ENCODE measurements around the gene APLNR.
A peak's percentile ranks its signal among the peaks of the same experiment; 100 is the strongest.
"Not testable (repeated sequence)": the region's sequence is repeated elsewhere in the genome, so short reads cannot be mapped to it uniquely, and the experiment has no call there.

The APLNR gene

GRCh38 chr11:57237204-57237681, at the start of gene APLNR:
Gene APLNR, minus strand, starts transcription at chr11:57237250. Its CDS starts 246 bp downstream, at chr11:57237004.
- DNase-seq (ENCODE audit: low read depth) = no peak

- no peak for DNase-seq (ENCODE audit: low read depth)
Observed at GRCh38 chr11:57283231-57283990, 46.4 kb upstream of the APLNR start.

GRCh38 chr11:57281546-57281945, 44.5 kb upstream of the APLNR start:
- DNase-seq (ENCODE audit: low read depth) = not testable (repeated sequence)

DNA sequence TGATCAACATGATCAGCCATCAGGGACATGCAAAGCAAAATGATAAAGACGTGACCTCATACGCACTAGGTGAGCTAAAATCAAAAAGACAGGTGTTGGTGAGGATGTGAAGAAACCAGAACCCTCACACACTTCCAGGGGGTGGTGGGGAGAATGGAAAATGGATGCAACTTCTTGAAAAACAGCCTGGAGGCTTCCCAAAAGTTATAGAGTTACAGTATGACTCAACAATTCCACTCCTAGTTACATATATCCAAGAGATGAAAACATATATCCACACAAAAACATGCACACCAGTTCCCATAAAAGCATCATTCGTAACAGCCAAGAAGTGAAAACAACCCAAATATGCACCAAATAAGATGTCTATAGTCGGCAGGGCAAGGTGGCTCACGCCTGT, 42.1 kb upstream of the APLNR start:
- no peak for DNase-seq (ENCODE audit: low read depth)

DNA sequence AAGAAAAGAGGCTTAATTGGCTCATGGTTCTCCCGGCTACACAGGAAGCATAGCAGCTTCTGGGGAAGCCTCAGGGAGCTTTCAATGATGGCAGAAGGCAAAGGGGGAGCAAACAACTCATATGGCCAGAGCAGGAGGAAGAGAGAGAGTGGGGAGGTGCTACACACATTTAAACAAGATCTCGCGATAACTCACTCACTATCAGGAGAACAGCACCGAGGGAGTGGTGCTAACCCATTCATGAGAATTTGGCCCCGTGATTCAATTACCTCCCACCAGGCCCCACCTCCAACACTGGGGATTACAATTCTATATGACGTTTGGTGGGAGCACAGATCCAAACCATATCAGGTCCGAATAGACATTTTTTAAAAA, 41.7 kb upstream of the APLNR start:
- no peak for DNase-seq (ENCODE audit: low read depth)

- DNase-seq (ENCODE audit: low read depth) = peak; percentile 67
Observed at GRCh38 chr11:57277845-57278720, 41.0 kb upstream of the APLNR start.

- no peak for DNase-seq (ENCODE audit: low read depth)
Observed at GRCh38 chr11:57276971-57277675, 40.1 kb upstream of the APLNR start.

DNA sequence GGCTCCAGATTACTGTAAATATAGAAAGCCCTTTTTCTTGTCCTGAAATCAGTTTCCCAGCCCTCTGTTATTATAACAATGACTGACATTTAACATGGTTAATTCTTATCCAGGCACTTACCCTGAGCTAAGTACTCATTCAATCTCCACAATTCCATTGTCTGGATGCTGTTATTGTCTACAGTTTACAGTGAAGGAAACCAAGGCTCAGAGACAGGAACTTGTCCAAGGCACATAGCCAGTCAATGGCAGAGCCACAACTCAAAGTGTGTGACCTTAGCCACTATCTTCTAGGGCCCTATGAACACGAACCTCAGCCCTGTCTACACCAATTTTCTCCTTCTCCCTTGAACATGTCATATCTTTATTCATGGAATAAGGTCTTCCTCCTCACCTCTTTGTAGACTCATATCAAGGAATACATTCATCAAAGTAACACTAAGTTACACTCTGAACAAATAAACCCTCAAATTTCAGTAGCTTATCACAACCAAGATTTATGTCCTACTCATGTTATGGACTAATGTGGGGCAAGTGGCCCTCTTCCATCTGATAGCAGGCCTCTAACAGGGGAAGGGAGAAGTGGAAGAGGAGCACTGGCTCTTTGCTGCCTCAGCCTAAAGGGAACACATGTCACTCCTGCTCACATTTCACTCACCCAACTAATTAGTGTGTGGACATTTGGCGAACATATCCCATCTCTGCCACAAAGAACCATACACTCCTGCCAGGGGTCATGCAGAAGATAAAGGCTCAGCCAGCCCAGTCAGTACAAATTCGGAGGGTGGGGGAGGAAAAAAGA, 39.3 kb upstream of the APLNR start:
- no peak for DNase-seq (ENCODE audit: low read depth)

GRCh38 chr11:57275582-57275981, 38.5 kb upstream of the APLNR start:
- DNase-seq (ENCODE audit: low read depth) = no peak

GRCh38 chr11:57274904-57275498, 38.0 kb upstream of the APLNR start:
- no peak for DNase-seq (ENCODE audit: low read depth)

DNA sequence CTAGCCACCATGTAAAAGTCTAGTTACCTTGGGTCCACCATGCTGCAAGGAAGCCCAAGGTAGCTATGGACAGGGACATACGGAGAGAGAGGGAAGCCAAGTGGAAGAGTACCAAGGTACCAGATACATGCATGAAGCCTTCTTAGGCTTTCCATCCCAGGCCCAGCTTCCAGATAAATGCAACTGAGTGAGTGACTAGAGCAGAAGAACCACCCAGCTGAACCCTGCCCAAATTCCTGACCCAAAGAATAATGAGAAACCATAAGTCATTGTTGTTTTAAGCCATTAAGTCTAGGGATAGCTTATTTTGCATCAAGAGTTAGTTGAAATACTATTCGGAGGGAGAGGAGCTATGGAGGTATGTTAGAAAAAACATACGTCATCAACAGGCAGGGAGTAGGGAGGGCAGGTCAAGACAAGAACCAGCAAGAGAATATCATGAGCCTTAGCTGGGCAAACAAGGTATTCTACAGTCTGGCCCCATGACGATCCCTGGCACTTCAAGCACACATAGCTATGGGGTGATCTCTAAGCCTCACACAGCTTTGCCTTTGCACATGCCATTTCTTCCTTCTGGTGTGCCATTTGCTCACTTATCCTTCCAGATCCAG, 36.5 kb upstream of the APLNR start:
- no peak for DNase-seq (ENCODE audit: low read depth)

GRCh38 chr11:57269571-57270021, 32.5 kb upstream of the APLNR start:
- no peak for DNase-seq (ENCODE audit: low read depth)

DNA sequence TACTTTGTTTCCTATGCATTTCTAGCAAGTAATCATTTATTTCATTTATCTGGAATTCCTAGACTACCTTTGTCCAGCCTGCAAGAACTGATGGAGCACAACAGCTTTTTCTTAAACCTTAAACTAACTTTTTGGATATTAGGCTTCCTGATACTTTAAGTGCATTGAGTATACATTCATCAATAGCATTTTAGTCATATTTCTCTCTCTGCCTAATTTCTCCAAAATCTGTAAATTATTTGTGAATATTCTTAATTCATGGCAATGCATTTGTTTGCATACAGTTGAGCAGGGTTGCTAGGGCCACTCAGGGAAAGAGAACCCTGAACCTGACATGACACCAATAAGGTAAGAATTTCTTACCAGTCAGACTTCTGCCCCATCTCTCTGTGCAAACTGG, 29.1 kb upstream of the APLNR start:
- no peak for DNase-seq (ENCODE audit: low read depth)

DNA sequence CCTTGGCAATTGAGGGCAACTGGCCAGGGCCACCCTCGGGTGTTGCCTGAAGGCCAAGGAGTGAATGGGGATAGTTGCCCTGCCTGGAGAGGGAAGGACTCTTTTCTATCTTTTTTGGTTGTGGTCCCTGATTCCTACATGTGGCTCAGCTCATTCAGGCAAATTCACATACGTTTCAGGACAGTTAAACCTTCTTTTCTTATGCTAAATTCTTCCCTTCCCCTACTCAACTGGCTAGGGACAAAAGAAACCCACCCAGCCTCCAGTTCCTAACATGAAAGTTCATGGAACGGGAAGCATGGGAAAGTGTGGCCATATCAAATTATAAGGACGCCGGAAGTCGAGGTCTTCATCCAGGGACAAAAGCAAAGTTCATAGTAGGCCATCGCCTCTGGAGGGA, 26.3 kb upstream of the APLNR start:
- DNase-seq (ENCODE audit: low read depth) = no peak

- DNase-seq (ENCODE audit: low read depth) = no peak
Observed at GRCh38 chr11:57262157-57262556, 25.1 kb upstream of the APLNR start.

DNA sequence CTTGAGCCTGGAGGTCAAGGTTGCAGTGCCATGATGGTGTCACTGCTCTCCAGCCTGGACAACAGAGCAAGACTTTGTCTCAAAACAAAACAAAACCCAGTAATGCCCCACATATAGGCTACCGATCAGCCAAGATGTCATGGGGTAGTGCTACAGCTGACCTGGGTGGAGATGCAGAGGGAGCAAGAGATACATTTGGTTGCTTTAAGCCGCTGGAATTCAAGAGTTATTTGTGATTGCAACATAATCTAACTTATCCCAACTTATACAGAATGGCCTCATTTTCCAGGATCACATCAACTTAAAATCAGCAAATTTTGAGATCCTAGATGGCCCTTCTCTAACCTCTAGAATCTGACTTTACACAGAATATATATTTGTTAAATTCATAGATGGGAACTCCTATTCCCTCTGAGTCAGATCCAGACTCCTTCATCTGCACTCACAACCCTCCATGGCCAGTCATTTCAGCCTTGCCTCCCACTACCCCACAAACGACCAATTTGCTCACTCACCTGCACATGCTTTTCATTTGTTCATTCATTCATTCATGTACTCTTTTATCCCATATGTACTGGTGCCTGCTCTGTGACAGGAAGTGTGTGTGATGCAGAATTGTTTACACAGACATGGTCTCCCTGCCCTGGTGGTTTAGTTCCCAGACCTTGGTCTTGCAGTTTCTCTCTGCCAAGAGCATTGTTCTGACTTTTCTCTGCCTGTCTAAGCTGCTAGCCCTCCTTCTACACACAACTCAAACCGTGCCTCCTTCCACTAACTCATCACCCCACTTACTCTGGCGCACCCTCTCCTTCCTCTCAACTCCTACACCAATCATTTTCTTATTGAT, 24.1 kb upstream of the APLNR start:
- no peak for DNase-seq (ENCODE audit: low read depth)

DNA sequence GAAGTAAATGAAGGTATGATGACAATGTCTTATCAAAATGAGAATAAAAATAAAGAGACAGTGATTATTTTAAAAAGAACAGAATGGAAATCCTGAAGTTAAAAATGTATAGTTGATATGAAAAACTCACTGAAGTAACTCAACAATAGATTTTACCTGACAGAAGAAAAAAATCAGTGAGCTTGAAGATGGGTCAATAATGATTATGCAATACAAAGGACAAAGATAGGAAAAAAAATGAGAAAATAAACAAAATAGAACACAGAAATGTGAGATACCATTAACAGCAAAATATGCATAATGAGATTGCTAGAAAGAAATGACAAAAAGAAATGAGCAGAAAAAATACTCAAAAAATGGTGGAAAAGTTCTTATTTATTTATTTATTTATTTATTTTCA, 19.1 kb upstream of the APLNR start:
- DNase-seq (ENCODE audit: low read depth) = no peak

DNA sequence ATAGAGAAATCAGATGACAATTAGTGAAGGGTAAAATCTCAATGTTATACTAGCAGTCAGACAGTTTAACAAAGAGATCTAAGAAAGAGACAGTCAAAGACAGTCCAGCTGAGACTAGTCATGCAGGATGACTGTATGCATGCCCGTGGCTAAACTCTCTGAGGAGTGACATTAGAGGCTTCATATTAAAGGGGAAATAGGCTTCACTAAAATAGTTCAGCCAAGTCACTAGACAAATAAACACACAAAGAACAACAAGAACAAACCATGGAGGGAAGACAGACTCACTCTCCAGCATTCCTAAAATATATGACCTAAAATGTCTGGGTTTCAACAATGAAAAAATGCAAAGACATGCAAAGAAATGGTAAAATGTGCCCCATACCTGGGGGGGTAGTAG, 18.6 kb upstream of the APLNR start:
- no peak for DNase-seq (ENCODE audit: low read depth)

- no peak for DNase-seq (ENCODE audit: low read depth)
Observed at GRCh38 chr11:57254631-57255030, 17.6 kb upstream of the APLNR start.
